Measurements from ENCODE around the gene ABCE1.
"Not testable (repeated sequence)": the region's sequence is repeated elsewhere in the genome, so short reads cannot be mapped to it uniquely, and the experiment has no call there.

The ABCE1 gene

DNA sequence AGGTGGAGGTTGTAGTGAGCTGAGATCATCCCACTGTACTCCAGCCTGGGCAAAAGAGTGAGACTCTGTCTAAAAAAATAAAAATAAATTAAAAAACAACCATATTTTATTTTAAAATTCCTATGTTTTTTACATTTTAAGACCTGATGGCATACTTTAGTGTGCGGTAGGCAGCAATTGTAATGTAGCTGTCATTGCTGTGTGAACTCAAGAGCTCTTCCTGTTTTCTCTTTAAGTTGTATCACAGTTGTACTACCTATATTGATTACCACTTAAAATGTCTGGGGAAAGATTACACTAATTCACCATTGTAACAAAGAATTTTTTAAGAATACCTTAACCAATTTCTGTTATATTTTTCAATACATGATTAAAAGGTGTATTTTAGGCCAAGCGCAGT, 27.3 kb downstream of the ABCE1 start:
- H3K9me3 ChIP-seq (ENCODE audit: low read depth, low read length), result no peaks in the 10 kb centered on the region
- H3K27ac ChIP-seq, result no peak overlapping the region
- H3K36me3 ChIP-seq (ENCODE audit: insufficient read depth, low read length), result peaks cover 96% of the 10 kb centered on the region
- TF ChIP-seq POLR2AphosphoS5 (IDR thresholded peaks at IDR 0.05; ENCODE audit: borderline replicate concordance, low read depth, low read length) (no peak), EZH2 (IDR thresholded peaks at IDR 0.05) (no peak), FOXP2 (optimal IDR thresholded peaks at IDR 0.05; ENCODE audit: control extremely low read depth, extremely low read length, insufficient read depth) (no peak)
- no peak overlapping the region for H3K9ac ChIP-seq (ENCODE audit: insufficient read length)
- no peak overlapping the region for H3K4me3 ChIP-seq
- DNase-seq (ENCODE audit: low read depth, low spot score), result no peak

DNA sequence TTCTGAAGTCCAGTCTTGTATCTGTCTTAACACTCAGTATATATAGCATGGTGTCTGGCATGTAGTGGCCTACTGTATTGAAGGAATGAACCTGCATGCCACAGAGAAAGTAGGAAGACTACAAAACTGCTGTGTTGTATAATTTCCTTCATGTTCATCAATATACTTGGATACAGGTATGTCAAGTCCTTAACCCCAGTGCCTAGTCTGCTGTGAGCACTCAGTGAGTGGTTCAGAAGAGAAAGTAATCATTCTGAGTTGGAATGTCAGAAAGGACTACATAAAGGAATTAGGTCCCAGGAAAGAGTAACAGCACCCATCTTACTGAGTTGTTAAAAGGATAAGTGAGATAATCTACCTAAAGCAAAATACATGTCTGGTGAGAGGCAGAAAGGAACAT, 32.0 kb downstream of the ABCE1 start:
- no peak overlapping the region for H3K4me3 ChIP-seq
- H3K9ac ChIP-seq (ENCODE audit: insufficient read length), result no peak overlapping the region
- H3K36me3 ChIP-seq (ENCODE audit: insufficient read depth, low read length), result peaks cover 58% of the 10 kb centered on the region
- no peak for DNase-seq (ENCODE audit: low read depth, low spot score)
- no peak for TF ChIP-seq EZH2 (IDR thresholded peaks at IDR 0.05)
- TF ChIP-seq FOXP2 (optimal IDR thresholded peaks at IDR 0.05; ENCODE audit: control extremely low read depth, extremely low read length, insufficient read depth), result no peak
- no peak for TF ChIP-seq POLR2AphosphoS5 (IDR thresholded peaks at IDR 0.05; ENCODE audit: borderline replicate concordance, low read depth, low read length)
- no peaks in the 10 kb centered on the region for H3K9me3 ChIP-seq (ENCODE audit: low read depth, low read length)
- H3K27ac ChIP-seq, result peak overlapping the region; percentile 71; the same call in 1 of the 2 replicates

DNA sequence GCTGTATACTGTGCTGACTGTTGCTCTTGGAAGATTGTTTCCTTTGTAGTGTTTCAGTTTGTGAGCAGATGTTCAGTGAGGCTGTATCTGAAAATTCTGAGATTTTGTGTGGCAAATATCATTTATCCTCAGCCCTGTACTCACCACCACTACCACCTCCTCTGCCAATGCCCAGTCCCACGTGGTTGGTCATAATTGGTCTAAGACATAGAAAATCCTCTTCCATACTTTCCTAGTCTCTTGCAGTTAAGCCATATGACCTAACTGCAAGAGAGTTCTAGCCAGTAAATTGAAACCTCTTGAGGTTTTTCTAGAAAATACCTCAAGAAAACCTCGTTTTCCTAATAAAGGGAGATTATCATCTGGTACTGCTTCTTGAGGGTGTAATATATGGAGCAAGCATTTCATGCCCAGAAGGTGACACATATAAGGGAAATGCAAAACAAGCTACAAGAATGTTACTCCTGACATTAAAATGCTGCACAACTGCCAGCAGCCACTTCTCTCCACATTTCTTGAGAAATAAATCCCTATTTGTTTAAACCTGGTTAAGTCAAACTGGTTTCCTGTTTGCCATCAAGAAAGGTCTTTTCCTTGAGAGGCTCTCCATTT, 32.8 kb downstream of the ABCE1 start:
- H3K36me3 ChIP-seq (ENCODE audit: insufficient read depth, low read length), result peaks cover 51% of the 10 kb centered on the region
- TF ChIP-seq FOXP2 (optimal IDR thresholded peaks at IDR 0.05; ENCODE audit: control extremely low read depth, extremely low read length, insufficient read depth), result no peak
- TF ChIP-seq EZH2 (IDR thresholded peaks at IDR 0.05), result no peak
- TF ChIP-seq POLR2AphosphoS5 (IDR thresholded peaks at IDR 0.05; ENCODE audit: borderline replicate concordance, low read depth, low read length), result no peak
- H3K4me3 ChIP-seq, result no peak overlapping the region
- H3K9me3 ChIP-seq (ENCODE audit: low read depth, low read length), result no peaks in the 10 kb centered on the region
- DNase-seq (ENCODE audit: low read depth, low spot score), result no peak
- no peak overlapping the region for H3K9ac ChIP-seq (ENCODE audit: insufficient read length)
- peak overlapping the region; percentile 71 for H3K27ac ChIP-seq

DNA sequence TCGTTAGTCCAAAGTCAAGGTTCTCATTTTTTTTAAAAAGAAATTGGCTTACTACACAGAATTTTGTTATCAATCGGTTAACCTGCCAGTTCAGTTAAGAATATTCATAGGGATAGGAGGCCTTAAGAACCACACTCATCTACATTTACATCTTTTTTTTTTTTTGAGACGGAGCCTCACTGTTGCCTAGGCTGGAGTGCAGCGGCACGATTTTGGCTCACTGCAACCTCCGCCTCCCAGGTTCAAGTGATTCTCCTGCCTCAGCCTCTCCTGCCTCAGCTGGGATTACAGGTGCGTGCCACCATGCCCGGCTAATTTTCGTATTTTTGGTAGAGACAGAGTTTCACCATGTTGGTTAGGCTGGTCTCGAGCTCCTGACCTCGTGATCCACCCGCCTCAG, 33.7 kb downstream of the ABCE1 start:
- peak overlapping the region; percentile 71; the same call in 1 of the 2 replicates for H3K27ac ChIP-seq
- DNase-seq (ENCODE audit: low read depth, low spot score), result no peak
- no peak for TF ChIP-seq EZH2 (IDR thresholded peaks at IDR 0.05)
- TF ChIP-seq POLR2AphosphoS5 (IDR thresholded peaks at IDR 0.05; ENCODE audit: borderline replicate concordance, low read depth, low read length), result no peak
- no peak for TF ChIP-seq FOXP2 (optimal IDR thresholded peaks at IDR 0.05; ENCODE audit: control extremely low read depth, extremely low read length, insufficient read depth)
- H3K9me3 ChIP-seq (ENCODE audit: low read depth, low read length), result no peaks in the 10 kb centered on the region
- H3K4me3 ChIP-seq, result no peak overlapping the region
- no peak overlapping the region for H3K9ac ChIP-seq (ENCODE audit: insufficient read length)
- H3K36me3 ChIP-seq (ENCODE audit: insufficient read depth, low read length), result peaks cover 41% of the 10 kb centered on the region

DNA sequence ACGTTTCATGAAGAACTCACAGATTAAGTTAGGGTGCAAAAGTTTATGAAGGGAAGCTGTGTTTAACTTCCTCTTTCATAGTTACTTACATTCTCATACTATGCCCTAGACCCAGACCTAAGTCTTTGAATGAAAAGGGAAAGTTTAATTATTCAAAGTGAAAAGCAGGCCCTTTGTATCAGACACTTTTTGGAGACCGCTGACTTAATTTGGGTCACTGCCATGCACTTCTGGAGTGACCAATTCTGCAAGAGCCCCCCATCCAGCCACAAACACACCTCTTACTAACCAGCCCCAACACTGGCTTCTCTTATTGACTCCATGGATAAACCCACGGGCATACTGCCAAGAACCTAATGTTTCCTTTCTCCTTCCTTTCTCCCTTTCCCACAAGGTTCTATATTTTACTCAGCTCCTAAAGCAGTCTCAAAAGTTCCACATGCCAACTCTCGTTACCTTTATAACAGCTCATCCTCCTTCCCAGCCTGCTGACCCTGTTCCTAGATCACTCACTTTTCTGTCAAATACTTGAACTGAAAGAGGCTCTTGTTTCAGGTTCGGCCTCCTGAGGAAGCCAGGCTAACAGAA, 34.5 kb downstream of the ABCE1 start:
- Histone ChIP-seq H3K27ac (peak overlapping the region; percentile 57), H3K9ac (ENCODE audit: insufficient read length) (no peak overlapping the region), H3K36me3 (ENCODE audit: insufficient read depth, low read length) (peaks cover 39% of the 10 kb centered on the region), H3K4me3 (no peak overlapping the region), H3K9me3 (ENCODE audit: low read depth, low read length) (no peaks in the 10 kb centered on the region)
- TF ChIP-seq EZH2 (IDR thresholded peaks at IDR 0.05) (no peak), POLR2AphosphoS5 (IDR thresholded peaks at IDR 0.05; ENCODE audit: borderline replicate concordance, low read depth, low read length) (peak; percentile 27; the same call in 1 of the 2 replicates), FOXP2 (optimal IDR thresholded peaks at IDR 0.05; ENCODE audit: control extremely low read depth, extremely low read length, insufficient read depth) (no peak)
- peak; percentile 3 for DNase-seq (ENCODE audit: low read depth, low spot score)

DNA sequence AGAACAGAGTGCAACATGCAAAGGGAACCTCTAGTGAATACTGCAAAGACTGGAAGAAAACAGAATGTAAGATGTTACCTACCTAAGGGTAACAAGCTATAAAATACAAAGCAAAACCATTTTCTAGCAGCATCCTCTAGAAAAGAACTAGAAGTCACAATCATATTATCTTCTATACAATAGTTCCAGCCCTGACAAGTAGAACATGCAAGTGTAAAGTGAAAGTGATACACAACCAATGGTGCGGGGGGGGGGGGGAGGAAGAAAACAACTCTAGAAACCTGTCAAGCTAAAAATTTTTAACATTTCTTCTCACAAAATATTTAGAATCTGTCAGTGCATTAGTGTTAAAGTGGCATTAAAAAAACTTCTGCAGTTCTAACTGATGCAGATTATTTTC, 38.1 kb downstream of the ABCE1 start:
- DNase-seq (ENCODE audit: low read depth, low spot score); H3K27ac ChIP-seq; H3K9ac ChIP-seq (ENCODE audit: insufficient read length); H3K9me3 ChIP-seq (ENCODE audit: low read depth, low read length); H3K4me3 ChIP-seq: not testable (repeated sequence)
- H3K36me3 ChIP-seq (ENCODE audit: insufficient read depth, low read length), result peaks cover 43% of the 10 kb centered on the region

DNA sequence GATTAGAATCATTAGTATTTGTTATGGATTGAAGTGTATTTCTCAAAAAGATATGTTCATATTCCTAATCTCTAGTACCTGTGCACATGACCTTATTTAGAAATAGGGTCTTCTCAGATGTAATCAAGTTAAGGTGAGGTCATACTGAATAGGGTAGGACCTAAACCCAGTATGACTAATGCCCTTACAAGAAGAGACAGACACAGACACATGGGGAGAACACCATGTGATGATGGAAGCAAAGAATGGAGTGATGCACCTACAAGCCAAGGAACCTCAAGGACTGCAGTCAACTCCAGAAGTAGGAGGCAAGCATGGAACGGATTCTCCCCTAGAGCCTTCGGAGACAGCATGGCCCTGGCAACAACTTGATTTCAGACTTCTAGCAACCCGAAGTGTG, 50.9 kb downstream of the ABCE1 start:
- Histone ChIP-seq H3K36me3 (ENCODE audit: insufficient read depth, low read length) (peaks cover 87% of the 10 kb centered on the region), H3K9me3 (ENCODE audit: low read depth, low read length) (no peaks in the 10 kb centered on the region), H3K9ac (ENCODE audit: insufficient read length) (no peak overlapping the region), H3K27ac (no peak overlapping the region), H3K4me3 (no peak overlapping the region)
- DNase-seq (ENCODE audit: low read depth, low spot score), result no peak
- TF ChIP-seq POLR2AphosphoS5 (IDR thresholded peaks at IDR 0.05; ENCODE audit: borderline replicate concordance, low read depth, low read length) (no peak), FOXP2 (optimal IDR thresholded peaks at IDR 0.05; ENCODE audit: control extremely low read depth, extremely low read length, insufficient read depth) (no peak), EZH2 (IDR thresholded peaks at IDR 0.05) (no peak)

DNA sequence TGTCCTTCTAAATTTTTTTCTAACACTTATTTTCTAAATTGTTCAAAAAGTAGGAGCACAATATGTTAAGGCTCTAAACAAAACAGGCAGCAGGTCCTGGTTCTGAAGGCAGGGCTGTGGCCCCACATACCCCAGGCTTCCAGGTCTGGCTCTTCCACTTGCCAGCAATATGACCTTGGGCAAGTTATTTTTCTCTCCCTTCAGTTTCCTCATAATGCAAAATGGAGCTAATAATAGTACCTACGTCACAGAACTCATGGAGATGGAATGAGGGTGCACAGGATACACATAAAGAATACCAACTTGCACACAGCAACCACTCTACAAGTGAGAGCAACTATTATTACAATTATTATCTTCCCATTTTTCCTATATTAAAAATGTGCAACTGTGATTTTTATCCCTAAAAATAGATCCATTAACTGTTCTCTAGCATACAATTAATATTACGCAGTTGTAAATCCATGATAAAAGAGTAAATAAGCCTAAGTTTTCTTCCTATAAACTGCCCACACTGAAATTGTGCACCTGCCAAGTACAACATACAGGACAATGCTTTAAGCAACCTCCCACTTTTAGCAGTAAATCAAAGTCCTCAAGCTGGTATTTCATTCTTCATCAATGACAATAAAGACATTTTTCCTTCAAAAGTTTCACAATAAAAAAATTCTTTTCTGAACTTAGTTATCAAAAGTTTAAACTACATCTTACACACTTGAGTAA, 55.2 kb downstream of the ABCE1 start:
- Histone ChIP-seq H3K36me3 (ENCODE audit: insufficient read depth, low read length) (peaks cover 82% of the 10 kb centered on the region), H3K27ac (no peak overlapping the region), H3K9ac (ENCODE audit: insufficient read length) (no peak overlapping the region), H3K9me3 (ENCODE audit: low read depth, low read length) (no peaks in the 10 kb centered on the region), H3K4me3 (no peak overlapping the region)
- TF ChIP-seq EZH2 (IDR thresholded peaks at IDR 0.05) (no peak), FOXP2 (optimal IDR thresholded peaks at IDR 0.05; ENCODE audit: control extremely low read depth, extremely low read length, insufficient read depth) (no peak), POLR2AphosphoS5 (IDR thresholded peaks at IDR 0.05; ENCODE audit: borderline replicate concordance, low read depth, low read length) (no peak)
- DNase-seq (ENCODE audit: low read depth, low spot score), result no peak
